NCI-H2227 treated with DMSO at 0.1 percent for 48 hours (cell line): ENCODE measurements around the gene PLOD1.

Experiments
- DNase-seq: peaks from one replicate; lab custom pipeline; 2025; lab: John Stamatoyannopoulos, UW

PLOD1 gene

GRCh38 chr1:11979028-11979850, 44.7 kb downstream of the PLOD1 start:
- no peak for DNase-seq

- DNase-seq = peak; percentile 96
Observed at GRCh38 chr1:11979851-11980675, 45.5 kb downstream of the PLOD1 start, which contains the start of gene MFN2. Gene MFN2, plus strand, starts transcription at chr1:11980444. Its CDS starts 8,725 bp downstream, at chr1:11989169.

- no peak for DNase-seq
Observed at GRCh38 chr1:11980676-11980972, 46.1 kb downstream of the PLOD1 start.

- no peak for DNase-seq
Observed at GRCh38 chr1:11981378-11982009, 47.0 kb downstream of the PLOD1 start.

GRCh38 chr1:11982010-11982392, 47.5 kb downstream of the PLOD1 start:
- DNase-seq = no peak

GRCh38 chr1:11984121-11984520, 49.6 kb downstream of the PLOD1 start:
- no peak for DNase-seq

GRCh38 chr1:11984576-11984975, 50.1 kb downstream of the PLOD1 start:
- DNase-seq = no peak

GRCh38 chr1:11985171-11985570, 50.7 kb downstream of the PLOD1 start:
- DNase-seq = no peak

GRCh38 chr1:11985851-11986250, 51.3 kb downstream of the PLOD1 start:
- DNase-seq = no peak

GRCh38 chr1:11989669-11990068, 55.2 kb downstream of the PLOD1 start:
- DNase-seq = no peak

- no peak for DNase-seq
Observed at GRCh38 chr1:11990303-11991032, 56.0 kb downstream of the PLOD1 start.

GRCh38 chr1:11991969-11992676, 57.6 kb downstream of the PLOD1 start:
- DNase-seq = no peak

GRCh38 chr1:11997081-11997850, 62.7 kb downstream of the PLOD1 start:
- no peak for DNase-seq

- DNase-seq = no peak
Observed at GRCh38 chr1:11998636-11999035, 64.1 kb downstream of the PLOD1 start.

GRCh38 chr1:11999236-11999635, 64.7 kb downstream of the PLOD1 start:
- no peak for DNase-seq

GRCh38 chr1:12001249-12001917, 66.9 kb downstream of the PLOD1 start:
- DNase-seq = peak; percentile 11

- DNase-seq = no peak
Observed at GRCh38 chr1:12001996-12002493, 67.5 kb downstream of the PLOD1 start.

GRCh38 chr1:12003762-12004161, 69.2 kb downstream of the PLOD1 start:
- no peak for DNase-seq

GRCh38 chr1:12005488-12006166, 71.1 kb downstream of the PLOD1 start:
- no peak for DNase-seq
